Stimulated activated CD4-positive, alpha-beta T cell treated with anti-CD3 and anti-CD28 coated beads, TNF-alpha, amount 100 ng/mL, for 4 hours (primary cell): Measurements from ENCODE around the gene PLA2G10.
"Not testable (repeated sequence)": the region's sequence is repeated elsewhere in the genome, so short reads cannot be mapped to it uniquely, and the experiment has no call there.

Experiments
- DNase-seq, 3 experiments: peaks; one replicate each; pipeline ENCODE4 v3.0.0-alpha.2; 2020; ENCODE audit warnings: low read depth in 3 of 3

Gene PLA2G10, protein sequence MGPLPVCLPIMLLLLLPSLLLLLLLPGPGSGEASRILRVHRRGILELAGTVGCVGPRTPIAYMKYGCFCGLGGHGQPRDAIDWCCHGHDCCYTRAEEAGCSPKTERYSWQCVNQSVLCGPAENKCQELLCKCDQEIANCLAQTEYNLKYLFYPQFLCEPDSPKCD

DNA sequence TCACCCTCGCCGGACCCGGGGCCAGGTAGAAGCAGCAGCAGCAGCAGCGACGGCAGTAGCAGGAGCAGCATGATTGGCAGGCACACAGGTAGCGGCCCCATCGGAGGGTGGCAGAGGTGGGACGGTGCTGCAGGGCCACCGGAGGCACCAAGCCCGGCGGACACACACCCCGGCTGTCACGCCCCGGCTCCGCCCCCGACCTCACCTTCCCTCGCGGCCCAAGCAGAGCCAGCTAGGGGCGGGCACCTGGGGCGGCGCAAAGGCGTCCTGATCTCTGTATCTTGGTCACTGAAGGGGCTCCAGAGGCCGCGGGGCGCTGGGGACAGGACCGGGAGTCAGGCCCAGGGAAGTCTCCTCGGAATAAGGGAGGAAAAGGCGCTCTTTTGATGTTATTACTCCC, at the start of gene PLA2G10:
PLA2G10 (minus strand) TSS at position 180 of the 400 bp plus-strand sequence; CDS start at position 101, 79 bp downstream.
- DNase-seq: not testable (repeated sequence)

- not testable (repeated sequence) for DNase-seq
Observed at GRCh38 chr16:14742273-14743128, 48.4 kb upstream of the PLA2G10 start, which contains the start of gene NPIPA2. NPIPA2 (plus strand) TSS chr16:14742533; CDS start chr16:14748066, 5,533 bp downstream.

DNA sequence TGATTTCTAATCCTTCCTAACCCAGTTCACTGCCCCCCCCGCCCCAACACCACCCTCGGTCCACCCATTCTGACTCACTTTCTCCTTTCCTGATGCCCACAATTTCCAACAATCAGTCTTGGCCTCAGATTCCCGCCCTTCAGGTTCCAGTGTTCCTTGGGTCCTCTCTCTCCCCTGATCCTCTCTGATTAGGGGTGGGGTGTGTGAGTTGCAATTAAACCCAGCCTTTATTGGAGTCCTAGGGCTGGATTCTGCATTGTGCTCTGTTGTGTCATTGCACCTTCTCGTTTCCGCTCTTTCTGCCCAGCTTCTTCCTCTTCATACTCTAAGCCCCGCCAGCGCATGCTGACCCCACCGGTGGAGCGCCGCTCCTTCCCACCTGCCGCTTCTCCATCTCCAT, 47.7 kb upstream of the PLA2G10 start:
- DNase-seq: not testable (repeated sequence)

DNA sequence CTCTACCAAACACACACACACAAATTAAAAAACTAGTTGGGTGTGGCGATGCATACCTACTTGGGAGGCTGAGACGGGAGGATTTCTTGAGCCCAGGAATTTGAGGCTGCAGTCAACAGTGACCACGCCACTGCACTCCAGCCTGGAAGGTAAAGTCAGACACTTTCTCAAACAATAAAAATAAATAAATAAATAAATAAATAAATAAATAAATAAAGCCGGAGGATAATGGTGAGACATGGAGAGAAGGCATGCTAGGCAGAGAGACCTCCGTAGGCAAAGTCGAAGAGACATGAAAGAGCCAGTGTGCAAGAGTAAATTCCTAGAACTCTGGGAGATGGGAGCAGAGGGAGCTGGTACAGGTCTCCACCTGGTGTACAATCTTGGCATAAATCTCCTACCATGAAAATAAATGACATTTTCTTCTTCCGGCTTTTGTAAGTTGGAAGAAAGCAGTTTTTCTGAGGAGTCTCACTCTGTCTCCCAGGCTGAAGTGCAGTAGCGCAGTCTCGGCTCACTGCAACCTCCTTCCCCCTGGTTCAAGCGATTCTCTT, 46.8 kb upstream of the PLA2G10 start:
- not testable (repeated sequence) for DNase-seq

- not testable (repeated sequence) for DNase-seq
Observed at GRCh38 chr16:14733233-14733632, 39.1 kb upstream of the PLA2G10 start.

DNA sequence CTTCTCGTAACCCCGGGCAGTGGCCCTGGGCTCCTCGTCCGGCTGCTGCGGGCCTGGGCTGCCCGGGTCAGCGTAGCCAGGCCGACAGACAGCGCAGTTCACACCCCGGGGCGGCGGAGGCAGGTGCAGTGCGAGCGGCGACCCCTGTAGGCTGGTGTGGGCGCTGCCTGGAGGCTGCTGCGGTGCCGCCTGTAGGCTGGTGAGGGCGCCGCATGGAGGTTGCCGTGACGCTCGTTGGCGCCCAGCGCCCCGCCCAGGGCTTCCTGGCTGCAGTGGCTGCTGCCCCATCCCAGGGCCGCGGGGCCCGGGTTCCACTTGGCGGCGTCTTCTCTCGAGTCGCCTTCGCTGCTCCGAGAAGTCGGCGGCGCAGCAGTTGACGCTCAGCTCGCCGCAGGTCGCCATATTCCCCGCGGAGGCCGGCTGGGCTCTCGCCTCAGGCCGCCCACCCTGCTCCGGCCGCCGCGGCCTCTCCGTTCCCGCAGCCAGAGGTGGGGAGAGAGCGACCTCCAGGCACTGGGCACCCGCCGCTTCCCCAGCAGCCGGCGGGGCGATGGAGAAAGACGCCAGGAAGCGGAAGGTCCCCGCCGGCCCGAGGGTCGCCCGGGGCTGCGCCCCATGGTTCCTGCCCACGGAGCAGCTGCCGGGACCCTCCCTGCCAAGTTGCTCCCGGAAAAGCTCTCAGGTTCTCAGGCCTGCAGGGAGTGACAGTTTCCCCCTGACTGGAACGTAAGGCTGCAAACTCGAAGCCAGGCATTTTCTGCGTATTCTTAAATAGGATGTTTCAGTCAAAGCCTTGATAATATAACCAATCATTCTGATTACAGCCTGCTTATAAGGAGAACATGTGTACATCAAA, 9.3 kb upstream of the PLA2G10 start, which contains the start of gene NPIPA3:
NPIPA3 (plus strand) TSS at position 256 of the 856 bp plus-strand sequence. CDS start 5,533 bp downstream, outside the sequence.
- DNase-seq: not testable (repeated sequence)

GRCh38 chr16:14702672-14703071, 8.6 kb upstream of the PLA2G10 start:
- not testable (repeated sequence) for DNase-seq

GRCh38 chr16:14701859-14702258, 7.8 kb upstream of the PLA2G10 start:
- not testable (repeated sequence) for DNase-seq

GRCh38 chr16:14685870-14686793, 8.0 kb downstream of the PLA2G10 start:
- not testable (repeated sequence) for DNase-seq

- DNase-seq: no peak
Observed at GRCh38 chr16:14682121-14682520, 12.0 kb downstream of the PLA2G10 start.

DNA sequence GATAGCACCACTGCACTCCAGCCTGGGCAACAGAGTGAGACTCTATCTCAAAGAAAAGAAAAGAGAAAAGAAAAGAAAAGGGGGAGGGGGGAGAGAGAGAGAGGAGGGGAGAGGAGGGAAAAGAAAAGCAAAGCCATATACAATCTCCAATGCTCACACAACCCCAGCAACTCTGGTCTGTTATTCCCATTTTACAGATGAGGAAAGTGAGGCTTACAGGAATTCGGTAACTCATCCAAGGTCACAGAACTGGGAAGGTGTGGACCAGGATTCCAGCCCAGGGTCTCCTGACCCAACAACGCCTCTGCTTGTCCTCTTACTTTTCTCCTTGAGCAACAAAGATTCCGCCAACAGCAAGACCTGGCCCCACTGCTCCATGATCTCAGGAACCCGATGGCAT, 13.0 kb downstream of the PLA2G10 start:
- DNase-seq: no peak

GRCh38 chr16:14680396-14680795, 13.7 kb downstream of the PLA2G10 start:
- DNase-seq: not testable (repeated sequence)

DNA sequence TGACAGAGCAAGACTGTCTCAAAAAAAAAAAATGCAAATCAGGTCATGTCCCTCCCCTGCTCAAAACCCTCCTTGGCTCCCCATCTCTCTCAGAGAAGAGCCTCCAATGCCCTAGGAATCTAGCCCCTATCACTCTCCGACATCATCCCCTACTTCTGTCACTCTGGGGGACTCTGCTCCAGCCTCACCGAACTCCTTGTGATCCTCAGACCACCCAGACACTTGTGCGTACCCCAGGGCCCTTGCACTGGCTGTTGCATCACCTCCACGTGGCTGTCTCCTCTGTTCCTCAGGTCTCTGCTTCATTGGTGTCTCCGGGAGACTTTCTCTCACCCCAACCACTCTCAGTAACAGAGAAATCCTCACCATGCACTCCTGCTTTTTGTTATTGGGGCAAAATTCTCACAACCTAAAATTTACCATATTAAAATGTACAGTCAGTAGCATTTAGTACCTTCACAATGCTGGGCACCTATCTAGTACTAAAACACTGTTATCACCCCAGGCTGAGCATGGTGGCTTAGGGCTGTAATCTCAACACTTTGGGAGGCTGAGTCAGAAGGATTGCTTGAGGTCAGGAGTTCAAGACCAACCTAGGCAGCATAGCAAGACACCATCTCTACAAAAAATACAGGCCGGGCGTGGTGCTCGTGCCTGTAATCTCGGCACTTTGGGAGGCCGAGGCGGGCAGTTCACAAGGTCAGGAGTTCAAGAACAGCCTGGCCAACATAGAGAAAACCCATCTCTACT, 15.2 kb downstream of the PLA2G10 start:
- no peak for DNase-seq

DNA sequence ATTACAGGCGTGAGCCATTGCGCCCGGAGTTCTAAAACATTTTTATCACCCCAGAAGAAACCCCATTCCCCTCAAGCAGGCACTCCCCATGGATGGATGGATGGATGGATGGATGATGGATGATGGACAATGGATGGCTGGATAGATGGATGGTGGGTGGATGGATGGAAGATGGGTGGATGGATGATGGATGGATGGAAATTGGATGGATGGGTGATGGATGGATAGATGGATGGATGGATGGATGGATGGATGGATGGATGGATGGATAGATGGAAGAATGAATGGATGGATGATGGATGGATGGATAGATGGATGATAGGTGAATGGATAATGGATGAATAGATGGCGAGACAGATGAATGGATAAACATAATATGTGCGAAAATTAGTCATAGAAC, 16.5 kb downstream of the PLA2G10 start:
- no peak for DNase-seq

- no peak for DNase-seq
Observed at GRCh38 chr16:14676633-14677032, 17.5 kb downstream of the PLA2G10 start.

GRCh38 chr16:14672403-14672971, 21.6 kb downstream of the PLA2G10 start:
- no peak for DNase-seq

DNA sequence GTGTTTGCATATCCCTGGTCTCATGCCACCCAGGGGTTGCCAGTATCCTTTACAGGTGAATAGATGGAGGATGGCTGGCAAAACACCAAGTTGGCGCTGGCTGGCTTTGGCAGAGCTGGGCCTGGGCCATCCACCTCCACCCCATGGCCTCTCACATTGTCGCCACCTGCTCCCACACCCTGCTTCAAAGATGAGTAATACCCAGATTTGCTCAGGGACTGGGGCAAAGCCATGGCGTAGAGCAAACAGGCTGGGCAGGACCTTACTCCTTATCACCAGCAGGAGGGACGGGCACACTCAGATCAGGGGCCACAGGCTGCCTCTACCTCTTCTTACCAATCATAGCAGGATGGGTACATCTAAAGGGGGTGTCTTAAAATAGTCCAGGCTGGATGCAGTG, 24.3 kb downstream of the PLA2G10 start:
- DNase-seq: no peak

DNA sequence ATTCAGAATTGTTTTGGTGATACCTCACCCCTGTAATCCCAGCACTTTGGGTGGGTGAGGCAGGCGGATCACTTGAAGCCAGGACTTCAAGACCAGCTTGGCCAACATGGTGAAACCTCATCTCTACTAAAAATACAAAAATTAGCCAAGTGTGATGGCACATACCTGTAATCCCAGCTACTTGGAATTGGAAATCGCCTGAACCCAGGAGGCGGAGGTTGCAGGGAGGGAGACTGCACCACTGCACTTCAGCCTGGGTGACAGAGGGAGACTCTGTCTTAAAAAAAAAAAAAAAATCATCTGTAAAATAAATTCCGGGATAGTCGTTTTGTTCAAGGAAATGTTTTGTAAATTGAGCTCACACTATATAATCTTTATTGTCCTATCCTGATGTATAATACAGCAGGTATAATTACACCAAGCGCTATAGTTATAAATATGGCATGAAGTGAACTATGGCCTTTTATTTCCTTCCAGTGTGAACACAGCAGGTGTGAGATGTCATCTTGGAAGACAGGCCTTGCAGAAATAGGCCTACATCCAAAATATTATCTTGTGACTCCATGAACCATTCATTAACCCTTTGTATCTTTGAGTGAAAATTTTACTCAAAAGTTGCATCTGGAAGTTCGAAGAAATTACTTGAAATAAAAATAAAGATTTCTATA, 25.4 kb downstream of the PLA2G10 start:
- no peak for DNase-seq
